ENCODE data around the gene SDK1.

Gene SDK1

DNA sequence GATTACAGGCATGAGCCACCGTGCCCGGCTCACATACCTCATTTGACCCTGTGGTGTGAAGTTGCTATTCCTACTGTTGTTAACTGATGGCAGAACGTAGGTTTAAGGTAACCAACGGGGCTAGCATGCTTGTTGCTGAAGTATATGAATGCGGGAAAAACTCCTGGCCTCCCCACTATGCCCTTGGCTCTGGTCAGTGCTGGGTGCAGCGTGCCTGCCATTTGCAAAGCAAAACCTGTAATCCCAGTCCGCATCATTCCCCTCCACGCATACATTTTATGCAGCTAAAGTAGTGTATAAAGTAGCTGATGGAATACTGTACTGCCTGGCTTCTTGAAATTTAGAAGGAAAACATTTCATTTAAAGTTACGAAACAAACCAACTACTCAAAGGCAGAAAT lies 273.3 kb downstream of the SDK1 start:
- peak; percentile 52 to 91 for DNase-seq
- no peak overlapping the region for H3K9ac ChIP-seq (ENCODE audit: low read length)
- no peaks in the 10 kb centered on the region for H3K79me1 ChIP-seq (ENCODE audit: low read length)
- no CpG with 5 or more reads among the region's 9 CpGs for WGBS (ENCODE audit: extremely low coverage, insufficient coverage, insufficient read length)
- H3K4ac ChIP-seq (ENCODE audit: low read depth, low read length): no peak overlapping the region
- no peak overlapping the region for H4K91ac ChIP-seq (ENCODE audit: low read depth, low read length)
- no peak overlapping the region for H2BK5ac ChIP-seq (ENCODE audit: low read depth, low read length, poor library complexity)
- no peak overlapping the region for H3K27ac ChIP-seq (ENCODE audit: low read depth, low read length)
- H3K9me3 ChIP-seq (ENCODE audit: insufficient read depth, low read depth, low read length): no peaks in the 10 kb centered on the region
- H4K8ac ChIP-seq (ENCODE audit: low read depth, low read length): no peak overlapping the region
- H3K36me3 ChIP-seq (ENCODE audit: control insufficient read depth in 1 of 2, insufficient read depth in 2 of 2, low read length in 2 of 2): peaks cover 0 to 4% of the 10 kb centered on the region in 2 experiments
- H3K4me2 ChIP-seq (ENCODE audit: low read length): no peak overlapping the region
- H3K14ac ChIP-seq (ENCODE audit: low read length): no peak overlapping the region
- H2BK120ac ChIP-seq (ENCODE audit: insufficient read depth, low read length, poor library complexity): no peak overlapping the region
- no peak overlapping the region for H4K12ac ChIP-seq (ENCODE audit: low read depth, low read length)
- H3K18ac ChIP-seq (ENCODE audit: low read length): no peak overlapping the region
- no peak overlapping the region for H2AFZ ChIP-seq (ENCODE audit: insufficient read depth, low read length, poor library complexity)
- H2BK12ac ChIP-seq (ENCODE audit: low read length): no peak overlapping the region
- H3K79me2 ChIP-seq (ENCODE audit: control insufficient read depth, insufficient read depth, low read length, poor library complexity): no peaks in the 10 kb centered on the region
- H2AK5ac ChIP-seq (ENCODE audit: low read length): no peak overlapping the region
- no peak overlapping the region for H3K23ac ChIP-seq (ENCODE audit: low read length)
- no peaks in the 10 kb centered on the region for H3K27me3 ChIP-seq (ENCODE audit: insufficient read depth, low read length)
- no peak overlapping the region for H3K4me3 ChIP-seq (ENCODE audit: low read depth, low read length)
- H3K4me1 ChIP-seq (ENCODE audit: control insufficient read depth in 1 of 2, insufficient read depth in 2 of 2, low read length in 2 of 2): peaks cover 3% of the 10 kb centered on the region in 2 experiments

DNA sequence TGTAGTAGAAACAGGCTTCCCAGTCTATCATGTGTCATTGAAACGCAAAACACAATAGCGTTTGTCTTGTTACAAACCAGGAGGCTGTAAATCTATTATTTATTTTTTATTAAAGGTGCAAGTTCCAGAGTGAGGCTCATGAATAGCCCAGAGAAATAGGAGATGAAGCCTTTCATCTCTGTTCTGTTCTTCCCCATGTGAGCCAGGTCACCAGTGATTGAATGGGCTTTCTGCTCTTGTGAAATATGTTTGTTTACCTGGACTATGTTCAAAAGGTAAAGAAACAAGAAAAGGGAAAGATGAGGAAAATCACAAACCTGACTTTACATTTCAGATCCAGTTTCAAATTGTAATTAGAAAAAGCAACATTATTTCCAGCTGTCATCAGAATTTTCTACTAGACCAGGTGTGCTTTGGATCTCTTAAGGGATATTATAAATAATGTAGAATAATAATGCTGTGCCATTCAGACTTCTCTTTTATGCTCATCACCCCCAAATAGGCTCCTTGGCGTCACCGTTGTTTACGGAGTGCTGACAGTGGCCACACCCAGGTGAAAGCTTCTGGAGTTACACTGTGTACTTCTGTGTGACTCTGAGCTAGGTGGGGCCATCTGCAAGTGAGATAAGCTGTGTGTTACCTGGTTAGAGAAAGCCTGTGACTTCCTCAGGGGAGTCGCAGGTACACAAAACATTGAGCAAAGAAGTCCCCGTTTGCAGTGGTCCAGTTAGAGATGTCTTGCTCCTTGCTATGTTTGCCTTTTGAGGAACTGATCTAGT lies 274.9 kb downstream of the SDK1 start:
- Histone ChIP-seq H3K4me1 (ENCODE audit: control insufficient read depth in 1 of 2, insufficient read depth in 2 of 2, low read length in 2 of 2) (peaks cover 3% of the 10 kb centered on the region in 2 experiments), H3K9ac (ENCODE audit: low read length) (no peak overlapping the region), H3K79me2 (ENCODE audit: control insufficient read depth, insufficient read depth, low read length, poor library complexity) (no peaks in the 10 kb centered on the region), H3K23ac (ENCODE audit: low read length) (no peak overlapping the region), H2BK120ac (ENCODE audit: insufficient read depth, low read length, poor library complexity) (no peak overlapping the region), H2AK5ac (ENCODE audit: low read length) (no peak overlapping the region), H3K27me3 (ENCODE audit: insufficient read depth, low read length) (no peaks in the 10 kb centered on the region), H3K18ac (ENCODE audit: low read length) (no peak overlapping the region), H2AFZ (ENCODE audit: insufficient read depth, low read length, poor library complexity) (no peak overlapping the region), H3K4me2 (ENCODE audit: low read length) (no peak overlapping the region), H4K12ac (ENCODE audit: low read depth, low read length) (no peak overlapping the region), H4K8ac (ENCODE audit: low read depth, low read length) (no peak overlapping the region), H3K36me3 (ENCODE audit: control insufficient read depth in 1 of 2, insufficient read depth in 2 of 2, low read length in 2 of 2) (peaks cover 0 to 4% of the 10 kb centered on the region in 2 experiments), H3K14ac (ENCODE audit: low read length) (no peak overlapping the region), H2BK12ac (ENCODE audit: low read length) (no peak overlapping the region), H3K4me3 (ENCODE audit: low read depth, low read length) (no peak overlapping the region), H3K27ac (ENCODE audit: low read depth, low read length) (no peak overlapping the region), H4K91ac (ENCODE audit: low read depth, low read length) (no peak overlapping the region), H3K79me1 (ENCODE audit: low read length) (no peaks in the 10 kb centered on the region), H3K4ac (ENCODE audit: low read depth, low read length) (no peak overlapping the region), H3K9me3 (ENCODE audit: insufficient read depth, low read depth, low read length) (no peaks in the 10 kb centered on the region), H2BK5ac (ENCODE audit: low read depth, low read length, poor library complexity) (no peak overlapping the region)
- no peak for DNase-seq
- WGBS (ENCODE audit: extremely low coverage, insufficient coverage, insufficient read length): no CpG with 5 or more reads among the region's 7 CpGs

DNA sequence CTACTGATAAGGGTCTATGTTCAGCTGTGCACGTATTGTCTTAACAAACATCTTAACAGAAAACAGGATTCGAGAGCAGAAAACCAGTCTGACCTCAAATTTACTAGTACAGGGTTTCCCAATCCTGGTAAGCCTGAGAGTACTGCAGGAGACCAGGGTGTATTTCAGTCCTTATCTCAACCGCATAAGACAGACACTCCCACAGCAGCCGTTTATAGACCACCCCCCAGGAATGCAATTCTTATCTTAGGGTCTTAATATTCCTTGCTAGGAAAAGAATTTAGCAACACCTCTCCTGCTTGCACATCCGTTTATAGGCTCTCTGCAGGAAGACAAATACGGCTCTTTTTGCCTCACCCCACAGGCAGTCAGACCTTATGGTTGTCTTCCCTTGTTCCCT lies 277.3 kb downstream of the SDK1 start:
- no CpG with 5 or more reads among the region's 6 CpGs for WGBS (ENCODE audit: extremely low coverage, insufficient coverage, insufficient read length)

DNA sequence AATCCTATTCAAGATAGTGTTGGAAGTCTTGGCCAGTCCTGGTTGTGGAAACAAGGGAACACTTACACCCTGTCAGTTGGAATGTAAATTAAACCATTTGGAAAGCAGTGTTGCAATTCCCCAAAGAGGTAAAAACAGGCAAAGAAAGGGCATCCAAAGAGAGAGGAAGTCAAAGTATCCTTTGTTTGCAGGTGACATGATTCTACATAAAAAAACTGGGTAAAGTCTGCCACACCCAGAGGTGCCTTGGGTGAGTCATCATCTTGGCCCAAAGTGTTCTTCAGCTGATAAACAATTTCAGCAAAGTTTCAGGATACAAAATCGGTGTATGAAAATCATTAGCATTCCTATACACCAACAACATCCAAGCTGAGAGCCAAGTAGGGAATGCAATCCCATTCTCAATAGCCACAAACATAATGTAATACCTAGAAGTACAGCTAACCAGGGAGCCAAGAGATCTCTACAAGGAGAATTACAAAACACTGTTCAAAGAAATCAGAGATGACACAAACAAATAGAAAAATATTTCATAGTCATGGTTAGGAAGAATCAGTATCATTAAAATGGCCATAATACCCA lies 278.7 kb downstream of the SDK1 start:
- H3K27ac ChIP-seq (ENCODE audit: low read depth, low read length): no peak overlapping the region
- H3K4me3 ChIP-seq (ENCODE audit: low read depth, low read length): no peak overlapping the region
- no peaks in the 10 kb centered on the region for H3K27me3 ChIP-seq (ENCODE audit: insufficient read depth, low read length)
- no peak overlapping the region for H2AFZ ChIP-seq (ENCODE audit: insufficient read depth, low read length, poor library complexity)
- H2BK5ac ChIP-seq (ENCODE audit: low read depth, low read length, poor library complexity): no peak overlapping the region
- H4K8ac ChIP-seq (ENCODE audit: low read depth, low read length): no peak overlapping the region
- H3K79me1 ChIP-seq (ENCODE audit: low read length): no peaks in the 10 kb centered on the region
- no peak overlapping the region for H4K91ac ChIP-seq (ENCODE audit: low read depth, low read length)
- H3K9ac ChIP-seq (ENCODE audit: low read length): no peak overlapping the region
- H4K12ac ChIP-seq (ENCODE audit: low read depth, low read length): no peak overlapping the region
- no peak overlapping the region for H3K14ac ChIP-seq (ENCODE audit: low read length)
- H2AK5ac ChIP-seq (ENCODE audit: low read length): no peak overlapping the region
- peaks cover 0 to 4% of the 10 kb centered on the region in 2 experiments for H3K36me3 ChIP-seq (ENCODE audit: control insufficient read depth in 1 of 2, insufficient read depth in 2 of 2, low read length in 2 of 2)
- WGBS (ENCODE audit: extremely low coverage, insufficient coverage, insufficient read length): no CpG with 5 or more reads among the region's 1 CpG
- no peak overlapping the region for H3K4me2 ChIP-seq (ENCODE audit: low read length)
- no peak overlapping the region for H3K4ac ChIP-seq (ENCODE audit: low read depth, low read length)
- DNase-seq: no peak
- no peaks in the 10 kb centered on the region for H3K79me2 ChIP-seq (ENCODE audit: control insufficient read depth, insufficient read depth, low read length, poor library complexity)
- H3K4me1 ChIP-seq (ENCODE audit: control insufficient read depth in 1 of 2, insufficient read depth in 2 of 2, low read length in 2 of 2): no peaks in the 10 kb centered on the region
- no peaks in the 10 kb centered on the region for H3K9me3 ChIP-seq (ENCODE audit: insufficient read depth, low read depth, low read length)
- no peak overlapping the region for H2BK12ac ChIP-seq (ENCODE audit: low read length)
- H3K23ac ChIP-seq (ENCODE audit: low read length): no peak overlapping the region
- H2BK120ac ChIP-seq (ENCODE audit: insufficient read depth, low read length, poor library complexity): no peak overlapping the region
- no peak overlapping the region for H3K18ac ChIP-seq (ENCODE audit: low read length)

More for the DNA sequence above, 277.3 kb downstream of the SDK1 start:
- Histone ChIP-seq H3K4ac (ENCODE audit: low read depth, low read length) (no peak overlapping the region), H3K79me2 (ENCODE audit: control insufficient read depth, insufficient read depth, low read length, poor library complexity) (no peaks in the 10 kb centered on the region), H4K8ac (ENCODE audit: low read depth, low read length) (no peak overlapping the region), H3K14ac (ENCODE audit: low read length) (no peak overlapping the region), H2BK5ac (ENCODE audit: low read depth, low read length, poor library complexity) (no peak overlapping the region), H3K23ac (ENCODE audit: low read length) (no peak overlapping the region), H3K27me3 (ENCODE audit: insufficient read depth, low read length) (no peaks in the 10 kb centered on the region), H4K91ac (ENCODE audit: low read depth, low read length) (no peak overlapping the region), H3K79me1 (ENCODE audit: low read length) (no peaks in the 10 kb centered on the region), H2AK5ac (ENCODE audit: low read length) (no peak overlapping the region), H3K4me2 (ENCODE audit: low read length) (no peak overlapping the region), H3K27ac (ENCODE audit: low read depth, low read length) (no peak overlapping the region), H3K36me3 (ENCODE audit: control insufficient read depth in 1 of 2, insufficient read depth in 2 of 2, low read length in 2 of 2) (peaks cover 0 to 4% of the 10 kb centered on the region in 2 experiments), H3K4me1 (ENCODE audit: control insufficient read depth in 1 of 2, insufficient read depth in 2 of 2, low read length in 2 of 2) (peaks cover 0 to 3% of the 10 kb centered on the region in 2 experiments), H2AFZ (ENCODE audit: insufficient read depth, low read length, poor library complexity) (no peak overlapping the region), H3K9me3 (ENCODE audit: insufficient read depth, low read depth, low read length) (no peaks in the 10 kb centered on the region), H3K18ac (ENCODE audit: low read length) (no peak overlapping the region), H4K12ac (ENCODE audit: low read depth, low read length) (no peak overlapping the region), H3K4me3 (ENCODE audit: low read depth, low read length) (no peak overlapping the region), H2BK12ac (ENCODE audit: low read length) (no peak overlapping the region), H3K9ac (ENCODE audit: low read length) (no peak overlapping the region), H2BK120ac (ENCODE audit: insufficient read depth, low read length, poor library complexity) (no peak overlapping the region)
- no peak for DNase-seq

Measured in trophoblast cell (in vitro differentiated cells and primary cell).